Activated naive CD4-positive, alpha-beta T cell treated with anti-CD3 and anti-CD28 coated beads, Interleukin-2, amount 10 ng/mL, durations not matched to agents 7 days and 5 days (primary cell): ENCODE results near the gene UNC5CL.
"Not testable (repeated sequence)": the region's sequence is repeated elsewhere in the genome, so short reads cannot be mapped to it uniquely, and the experiment has no call there.

Experiments used
- CTCF ChIA-PET: fragments of 350-600 bp; sonication (Branson Sonifier 250); formaldehyde crosslinking; loops from one replicate; lab custom pipeline; 2021; ENCODE audit warnings: antibody characterized with exemption; lab: Charles Lee
- DNase-seq: peaks from one replicate; pipeline ENCODE4 v3.0.0-alpha.2; 2020
- H3K27ac Mint-ChIP-seq: one replicate; pipeline ENCODE4 v1.8.0; 2021; ENCODE audit warnings: mild to moderate bottlenecking, moderate library complexity, mixed read lengths
- H3K27me3 Mint-ChIP-seq: one replicate; pipeline ENCODE4 v1.8.0; 2021; ENCODE audit warnings: mild to moderate bottlenecking, mixed read lengths
- H3K36me3 Mint-ChIP-seq: one replicate; pipeline ENCODE4 v1.8.0; 2021; ENCODE audit warnings: mixed read lengths
- H3K4me1 Mint-ChIP-seq: one replicate; pipeline ENCODE4 v1.8.0; 2021; ENCODE audit warnings: mixed read lengths
- H3K4me3 Mint-ChIP-seq: one replicate; pipeline ENCODE4 v1.8.0; 2021; ENCODE audit warnings: mild to moderate bottlenecking, moderate library complexity, mixed read lengths
- H3K9me3 Mint-ChIP-seq: one replicate; pipeline ENCODE4 v1.8.0; 2021; ENCODE audit warnings: mixed read lengths

Gene UNC5CL

GRCh38 chr6:41022294-41022693 lies 16.7 kb downstream of the UNC5CL start:
- Mint-ChIP-seq H3K27me3 (peaks cover 11% of the 10 kb centered on the region), H3K4me1 (peaks cover 6% of the 10 kb centered on the region), H3K4me3 (no peak overlapping the region), H3K27ac (no peak overlapping the region), H3K36me3 (no peaks in the 10 kb centered on the region), H3K9me3 (no peaks in the 10 kb centered on the region)
- CTCF ChIA-PET: interaction anchor here (1.2 to 10.4 kb wide), 2 partner anchors 10 to 16 kb away, joined by 5 to 113 read pairs; partner anchors contain the start of gene UNC5CL
- no peak for DNase-seq

DNA sequence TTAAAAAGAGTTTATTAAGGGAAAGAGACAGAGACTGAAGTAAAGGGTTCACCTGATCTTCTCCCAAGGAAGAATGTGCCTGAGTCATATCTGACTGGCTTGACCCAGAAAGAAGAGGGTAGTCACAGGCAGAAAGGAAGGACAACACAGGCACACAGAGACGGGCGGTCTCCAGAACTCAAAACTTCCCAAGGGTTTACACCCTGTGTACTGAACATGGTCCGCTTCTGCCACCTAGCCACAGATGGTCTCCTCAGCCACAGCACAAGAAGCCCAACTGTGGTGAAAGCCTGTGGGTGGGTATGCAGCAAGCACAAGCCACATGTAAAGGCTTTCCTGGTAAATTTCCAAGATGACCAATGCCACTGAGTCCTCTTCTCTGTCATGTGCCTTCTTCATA lies 17.2 kb downstream of the UNC5CL start:
- H3K4me3 Mint-ChIP-seq: no peak overlapping the region
- H3K9me3 Mint-ChIP-seq: no peaks in the 10 kb centered on the region
- peaks cover 2% of the 10 kb centered on the region for H3K4me1 Mint-ChIP-seq
- H3K27ac Mint-ChIP-seq: no peak overlapping the region
- peaks cover 11% of the 10 kb centered on the region for H3K27me3 Mint-ChIP-seq
- CTCF ChIA-PET: interaction anchor here (1.2 to 10.4 kb wide), 2 partner anchors 10 to 16 kb away, joined by 5 to 113 read pairs; partner anchors contain the start of gene UNC5CL
- no peak for DNase-seq
- H3K36me3 Mint-ChIP-seq: no peaks in the 10 kb centered on the region

DNA sequence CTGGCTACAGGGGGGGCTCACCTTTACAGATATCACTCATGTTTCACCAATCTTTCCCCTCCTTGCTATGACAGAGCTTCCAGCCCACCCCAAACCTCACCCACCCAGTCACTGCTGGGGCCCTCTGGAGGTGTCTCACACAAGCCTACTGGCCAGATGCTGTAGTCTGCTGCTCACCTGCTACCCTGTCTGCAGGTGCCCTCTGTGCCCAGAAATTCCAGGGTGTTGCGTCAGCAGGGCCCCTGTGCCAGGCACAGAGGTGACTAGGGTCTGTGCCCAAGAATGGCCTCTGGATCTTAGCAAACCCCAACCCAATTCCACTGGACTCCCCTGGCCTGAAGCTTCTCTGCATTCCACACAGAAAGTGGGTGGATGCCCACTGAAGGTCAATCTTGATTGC lies 21.4 kb downstream of the UNC5CL start:
- H3K27ac Mint-ChIP-seq: no peak overlapping the region
- H3K27me3 Mint-ChIP-seq: peaks cover 11% of the 10 kb centered on the region
- H3K9me3 Mint-ChIP-seq: no peaks in the 10 kb centered on the region
- DNase-seq: no peak
- no peak overlapping the region for H3K4me3 Mint-ChIP-seq
- H3K36me3 Mint-ChIP-seq: no peaks in the 10 kb centered on the region
- CTCF ChIA-PET: interaction anchor here (1.5 kb wide), 1 partner anchor 10 kb away, joined by 11 read pairs; no protein-coding TSS in a partner anchor
- H3K4me1 Mint-ChIP-seq: no peaks in the 10 kb centered on the region

DNA sequence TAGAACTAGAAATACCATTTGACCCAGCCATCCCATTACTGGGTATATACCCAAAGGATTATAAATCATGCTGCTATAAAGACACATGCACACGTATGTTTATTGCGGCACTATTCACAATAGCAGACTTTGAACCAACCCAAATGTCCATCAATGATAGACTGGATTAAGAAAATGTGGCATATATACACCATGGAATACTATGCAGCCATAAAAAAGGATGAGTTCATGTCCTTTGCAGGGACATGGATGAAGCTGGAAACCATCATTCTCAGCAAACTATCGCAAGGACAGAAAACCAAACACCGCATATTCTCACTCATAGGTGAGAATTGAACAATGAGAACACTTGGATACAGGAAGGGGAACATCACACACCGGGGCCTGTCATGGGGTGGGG lies 23.2 kb downstream of the UNC5CL start:
- not testable (repeated sequence) for H3K36me3 Mint-ChIP-seq
- CTCF ChIA-PET: interaction anchor here (0.9 to 1.3 kb wide), 2 partner anchors 12 to 24 kb away, joined by 5 to 6 read pairs; partner anchors contain the start of gene UNC5CL

DNA sequence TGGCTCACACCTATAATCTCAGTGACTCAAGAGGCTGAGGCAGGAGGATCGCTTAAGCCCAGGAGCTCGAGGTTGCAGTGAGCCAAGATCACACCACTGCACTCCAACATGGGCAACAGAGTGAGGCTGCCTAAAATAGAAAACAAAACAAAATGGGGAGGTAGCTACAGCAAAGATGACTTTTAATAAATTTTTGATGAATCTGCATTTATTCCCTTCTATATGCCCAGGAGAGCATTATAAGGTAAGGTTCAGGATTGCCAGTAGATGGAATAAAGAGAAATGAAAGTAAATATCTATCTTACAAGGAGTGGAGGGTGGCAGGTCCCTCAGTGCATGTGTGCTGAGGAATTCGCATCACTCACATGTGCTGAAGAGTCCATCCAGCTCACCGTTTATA lies 24.2 kb downstream of the UNC5CL start:
- Mint-ChIP-seq H3K4me3 (no peak overlapping the region), H3K4me1 (no peaks in the 10 kb centered on the region), H3K27me3 (peaks cover 16% of the 10 kb centered on the region), H3K36me3 (no peaks in the 10 kb centered on the region), H3K9me3 (no peaks in the 10 kb centered on the region), H3K27ac (no peak overlapping the region)
- CTCF ChIA-PET: interaction anchor here (0.9 to 1.3 kb wide), 3 partner anchors 13 to 25 kb away, joined by 3 to 6 read pairs (median 5); partner anchors contain the start of gene UNC5CL
- no peak for DNase-seq

More for the DNA sequence above, 23.2 kb downstream of the UNC5CL start:
- H3K27me3 Mint-ChIP-seq: peaks cover 15% of the 10 kb centered on the region
- DNase-seq, H3K27ac Mint-ChIP-seq, H3K4me1 Mint-ChIP-seq, H3K4me3 Mint-ChIP-seq, H3K9me3 Mint-ChIP-seq: not testable (repeated sequence)

- CTCF ChIA-PET: no interaction called here
Measured at GRCh38 chr6:41013466-41014153, 25.4 kb downstream of the UNC5CL start.

GRCh38 chr6:41011673-41012072 lies 27.3 kb downstream of the UNC5CL start:
- H3K27ac Mint-ChIP-seq: no peak overlapping the region
- peaks cover 29% of the 10 kb centered on the region for H3K27me3 Mint-ChIP-seq
- H3K9me3 Mint-ChIP-seq: no peaks in the 10 kb centered on the region
- no peak overlapping the region for H3K4me3 Mint-ChIP-seq
- no peaks in the 10 kb centered on the region for H3K4me1 Mint-ChIP-seq
- CTCF ChIA-PET: interaction anchor here (1.6 kb wide), 2 partner anchors 10 to 13 kb away, joined by 5 read pairs; no protein-coding TSS in a partner anchor
- no peak for DNase-seq
- H3K36me3 Mint-ChIP-seq: no peaks in the 10 kb centered on the region

More at GRCh38 chr6:41013466-41014153, 25.4 kb downstream of the UNC5CL start:
- H3K4me3 Mint-ChIP-seq: no peak overlapping the region
- H3K36me3 Mint-ChIP-seq: no peaks in the 10 kb centered on the region
- DNase-seq: no peak
- H3K4me1 Mint-ChIP-seq: no peaks in the 10 kb centered on the region
- H3K27ac Mint-ChIP-seq: no peak overlapping the region
- no peaks in the 10 kb centered on the region for H3K9me3 Mint-ChIP-seq
- peaks cover 24% of the 10 kb centered on the region for H3K27me3 Mint-ChIP-seq

DNA sequence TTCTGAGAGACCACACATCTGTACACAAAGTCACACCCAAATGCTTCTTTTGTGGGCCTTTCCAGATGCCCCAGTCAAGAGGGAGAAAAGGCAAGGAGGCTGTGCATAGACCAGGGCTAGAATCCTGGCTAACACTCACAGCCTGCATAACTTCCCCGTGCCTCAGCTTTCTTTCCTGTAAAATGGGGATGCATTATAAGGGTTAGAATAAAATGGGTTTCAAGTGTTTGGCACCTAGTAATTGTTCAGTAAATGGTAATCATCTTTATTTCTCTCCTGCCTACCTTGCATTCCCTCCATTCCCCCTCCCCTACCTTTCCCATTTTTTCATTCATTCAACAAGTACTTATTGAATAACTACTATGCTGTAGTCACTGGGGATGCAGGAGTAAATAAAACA lies 29.4 kb downstream of the UNC5CL start:
- no peak overlapping the region for H3K27ac Mint-ChIP-seq
- DNase-seq: no peak
- CTCF ChIA-PET: interaction anchor here (4.0 kb wide), 1 partner anchor 18 kb away, joined by 24 read pairs; no protein-coding TSS in a partner anchor
- H3K4me3 Mint-ChIP-seq: no peak overlapping the region
- no peaks in the 10 kb centered on the region for H3K36me3 Mint-ChIP-seq
- peaks cover 6% of the 10 kb centered on the region for H3K4me1 Mint-ChIP-seq
- H3K9me3 Mint-ChIP-seq: no peaks in the 10 kb centered on the region
- peaks cover 36% of the 10 kb centered on the region for H3K27me3 Mint-ChIP-seq

GRCh38 chr6:41008011-41008410 lies 31.0 kb downstream of the UNC5CL start:
- Mint-ChIP-seq H3K9me3 (no peaks in the 10 kb centered on the region), H3K36me3 (no peaks in the 10 kb centered on the region), H3K4me1 (peaks cover 6% of the 10 kb centered on the region), H3K27me3 (peaks cover 52% of the 10 kb centered on the region), H3K4me3 (no peak overlapping the region), H3K27ac (no peak overlapping the region)
- no peak for DNase-seq
- CTCF ChIA-PET: interaction anchor here (1.2 to 4.0 kb wide), 2 partner anchors 19 to 31 kb away, joined by 4 to 24 read pairs; partner anchors contain the start of gene UNC5CL

GRCh38 chr6:41006980-41007379 lies 32.0 kb downstream of the UNC5CL start:
- not testable (repeated sequence) for H3K27ac Mint-ChIP-seq, H3K4me3 Mint-ChIP-seq, H3K9me3 Mint-ChIP-seq, H3K36me3 Mint-ChIP-seq, H3K4me1 Mint-ChIP-seq, DNase-seq
- peaks cover 61% of the 10 kb centered on the region for H3K27me3 Mint-ChIP-seq
- CTCF ChIA-PET: interaction anchor here (1.2 kb wide), 1 partner anchor 30 kb away, joined by 3 read pairs; no protein-coding TSS in a partner anchor

DNA sequence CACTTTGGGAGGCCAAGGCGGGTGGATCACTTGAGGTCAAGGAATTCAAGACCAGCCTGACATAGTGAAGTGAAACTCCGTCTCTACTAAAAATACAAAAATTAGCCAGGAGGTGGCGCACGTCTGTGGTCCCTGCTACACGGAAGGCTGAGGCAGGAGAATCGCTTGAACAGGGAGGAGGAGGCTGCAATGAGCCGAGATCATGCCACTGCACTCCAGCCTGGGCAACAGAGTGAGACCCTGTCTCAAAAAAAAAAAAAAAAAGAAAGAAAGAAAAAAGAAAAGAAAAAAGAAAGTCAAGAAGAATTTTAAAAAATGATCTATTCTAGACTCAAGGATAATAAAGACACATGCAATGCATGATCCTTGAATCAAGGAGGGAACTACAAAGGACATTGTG lies 32.8 kb downstream of the UNC5CL start:
- CTCF ChIA-PET: interaction anchor here (1.2 kb wide), 1 partner anchor 30 kb away, joined by 3 read pairs; no protein-coding TSS in a partner anchor
- peak; percentile 69 for DNase-seq
- not testable (repeated sequence) for H3K4me1 Mint-ChIP-seq, H3K27ac Mint-ChIP-seq, H3K9me3 Mint-ChIP-seq, H3K36me3 Mint-ChIP-seq, H3K4me3 Mint-ChIP-seq
- H3K27me3 Mint-ChIP-seq: peaks cover 63% of the 10 kb centered on the region

- CTCF ChIA-PET: no interaction called here
Measured at GRCh38 chr6:41002168-41002567, 36.9 kb downstream of the UNC5CL start.

DNA sequence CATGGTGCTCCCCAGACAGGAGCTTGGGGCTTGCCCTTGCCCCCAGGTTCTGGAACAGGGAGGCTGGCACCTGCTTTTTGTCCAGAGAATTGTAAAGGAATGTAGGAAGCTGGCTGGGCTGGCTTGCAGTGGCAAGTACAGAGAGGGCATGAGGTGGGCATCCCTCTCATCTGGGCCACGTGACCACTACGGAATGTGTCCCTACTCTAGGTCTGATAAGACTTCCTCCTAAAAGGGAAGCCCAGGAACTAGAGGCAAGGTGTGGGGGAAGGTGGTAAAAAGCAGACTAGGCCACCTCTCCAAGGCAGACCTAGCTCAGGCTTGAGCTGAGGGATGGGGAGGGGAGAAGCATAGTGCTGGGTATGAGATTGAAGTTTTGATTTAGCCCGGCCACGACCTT lies 38.8 kb downstream of the UNC5CL start:
- CTCF ChIA-PET: interaction anchor here (3.2 kb wide), 1 partner anchor 28 kb away, joined by 16 read pairs; no protein-coding TSS in a partner anchor
- DNase-seq: no peak
- H3K9me3 Mint-ChIP-seq: no peaks in the 10 kb centered on the region
- no peak overlapping the region for H3K27ac Mint-ChIP-seq
- no peak overlapping the region for H3K4me3 Mint-ChIP-seq
- no peaks in the 10 kb centered on the region for H3K36me3 Mint-ChIP-seq
- no peaks in the 10 kb centered on the region for H3K4me1 Mint-ChIP-seq
- H3K27me3 Mint-ChIP-seq: peaks cover 72% of the 10 kb centered on the region

More at GRCh38 chr6:41002168-41002567, 36.9 kb downstream of the UNC5CL start:
- H3K4me3 Mint-ChIP-seq: no peak overlapping the region
- H3K4me1 Mint-ChIP-seq: peaks cover 6% of the 10 kb centered on the region
- DNase-seq: no peak
- no peaks in the 10 kb centered on the region for H3K9me3 Mint-ChIP-seq
- H3K27ac Mint-ChIP-seq: no peak overlapping the region
- H3K27me3 Mint-ChIP-seq: peaks cover 67% of the 10 kb centered on the region
- no peaks in the 10 kb centered on the region for H3K36me3 Mint-ChIP-seq

GRCh38 chr6:40999569-40999968 lies 39.5 kb downstream of the UNC5CL start:
- CTCF ChIA-PET: interaction anchor here (1.5 to 3.2 kb wide), 3 partner anchors 11 to 28 kb away, joined by 4 to 16 read pairs (median 5); no protein-coding TSS in a partner anchor
- peak; percentile 39 for DNase-seq
- Mint-ChIP-seq H3K4me3 (no peak overlapping the region), H3K9me3 (no peaks in the 10 kb centered on the region), H3K4me1 (no peaks in the 10 kb centered on the region), H3K27ac (no peak overlapping the region), H3K36me3 (no peaks in the 10 kb centered on the region), H3K27me3 (peaks cover 70% of the 10 kb centered on the region)
